Natural killer cell (primary cell): ENCODE data around the gene TMEM178A. TPM values are rescaled to one million over a fixed set of nuclear protein-coding genes. Genes with fewer than 3 reads are reported as not detected.

Source experiments
- ATAC-seq, 3 donors: fragments of 150-1000 bp in 2 of 3; fragments of 200-7000 bp in 1 of 3; cut with Tn5 transposase; 1 replicate in 1 of 3; 2 replicates in 2 of 3; pipeline ENCODE4 v1.10.0; 2021; ENCODE audit warnings: mild to moderate bottlenecking in 2 of 3, moderate library complexity in 2 of 3
- DNase-seq, 2 donors: peaks; one replicate each; pipeline versions ENCODE4 v3.0.0 to v3.0.0-alpha.2; 2013 to 2021; ENCODE audit warnings: mixed read lengths in 1 of 2
- H3K27ac ChIP-seq: one replicate; pipeline ENCODE4 v1.5.1; 2013; ENCODE audit warnings: mild to moderate bottlenecking, low read length
- H3K27me3 ChIP-seq: one replicate; pipeline ENCODE4 v1.6.1; 2013; ENCODE audit warnings: low read length; ENCODE audit not compliant: control insufficient read depth, insufficient read depth
- H3K36me3 ChIP-seq: one replicate; pipeline ENCODE4 v1.6.1; 2013; ENCODE audit warnings: low read length; ENCODE audit not compliant: control insufficient read depth, insufficient read depth
- H3K4me1 ChIP-seq: one replicate; pipeline ENCODE4 v1.6.1; 2013; ENCODE audit warnings: low read length; ENCODE audit not compliant: control insufficient read depth, insufficient read depth
- H3K4me3 ChIP-seq: one replicate; pipeline ENCODE4 v1.5.1; 2013; ENCODE audit warnings: low read length
- H3K9me3 ChIP-seq: one replicate; pipeline ENCODE4 v1.6.1; 2013; ENCODE audit warnings: low read length; ENCODE audit not compliant: control insufficient read depth, insufficient read depth
- H3K27ac Mint-ChIP-seq, 2 donors: one replicate each; pipeline ENCODE4 v1.8.0; 2022; ENCODE audit warnings: mild to moderate bottlenecking in 2 of 2, mixed read lengths in 2 of 2, moderate library complexity in 1 of 2
- H3K27me3 Mint-ChIP-seq, 2 donors: one replicate each; pipeline ENCODE4 v1.8.0; 2022; ENCODE audit warnings: low read depth in 2 of 2, mixed read lengths in 2 of 2
- H3K36me3 Mint-ChIP-seq: one replicate; pipeline ENCODE4 v1.8.0; 2022; ENCODE audit warnings: mixed read lengths
- H3K4me1 Mint-ChIP-seq, 2 donors: one replicate each; pipeline ENCODE4 v1.8.0; 2022; ENCODE audit warnings: mixed read lengths in 2 of 2
- H3K4me3 Mint-ChIP-seq: one replicate; pipeline ENCODE4 v1.8.0; 2022; ENCODE audit warnings: mild to moderate bottlenecking, moderate library complexity, mixed read lengths
- H3K9me3 Mint-ChIP-seq, 2 donors: one replicate each; pipeline ENCODE4 v1.8.0; 2022; ENCODE audit warnings: mixed read lengths in 2 of 2
- CTCF ChIP-seq: fragments of 200-600 bp; IDR thresholded peaks from one replicate; pipeline ENCODE4 v1.8.0; 2022; ENCODE audit warnings: antibody characterized with exemption
- WGBS: methylation state at CpG from one replicate; pipeline ENCODE4 v1.1.7; 2013; ENCODE audit warnings: missing lambda C conversion rate; ENCODE audit not compliant: insufficient coverage; 5-methylcytosine and 5-hydroxymethylcytosine counted together
- intact Hi-C: fragments of 100-400 bp; cut with micrococcal nuclease; formaldehyde crosslinking; loops from one replicate; pipeline ENCODE4 v1.14.2; 2022
- total RNA-seq, 4 donors: library from RNA; stranded (reverse); fragments of 120-200 nt in 1 of 4; gene quantifications; one replicate each; pipeline versions ENCODE4 v1.2.3 to v1.2.4, GENCODE V29; 2013 to 2022

The TMEM178A gene
- total RNA-seq, 3 donors from 2014 or later (not counting 1 experiment from before 2014, with no cell fraction given), result 0.21 TPM; not detected in 2

GRCh38 chr2:39703181-39703872 lies 37.6 kb downstream of the TMEM178A start:
- Mint-ChIP-seq H3K27me3 (peaks cover 8 to 13% of the 10 kb centered on the region in 2 donors), H3K4me1 (no peaks in the 10 kb centered on the region), H3K36me3 (peaks cover 20% of the 10 kb centered on the region), H3K9me3 (peaks cover 9 to 18% of the 10 kb centered on the region in 2 donors), H3K27ac (no peak overlapping the region), H3K4me3 (no peak overlapping the region)
- intact Hi-C loops, result no loop called here
- peaks cover 3% of the 10 kb centered on the region for H3K9me3 ChIP-seq
- H3K4me1 ChIP-seq, result no peaks in the 10 kb centered on the region
- no peaks in the 10 kb centered on the region for H3K27me3 ChIP-seq
- ATAC-seq (no peak), DNase-seq (no peak)
- H3K27ac ChIP-seq, result no peak overlapping the region
- no peaks in the 10 kb centered on the region for H3K36me3 ChIP-seq
- no CpG with 5 or more reads among the region's 3 CpGs for WGBS
- no peak for TF ChIP-seq CTCF
- H3K4me3 ChIP-seq, result no peak overlapping the region

GRCh38 chr2:39704540-39704939 lies 38.8 kb downstream of the TMEM178A start:
- H3K4me1 Mint-ChIP-seq, result no peaks in the 10 kb centered on the region
- H3K27me3 Mint-ChIP-seq, result peaks cover 5 to 13% of the 10 kb centered on the region in 2 donors
- no peak overlapping the region for H3K27ac ChIP-seq
- H3K4me1 ChIP-seq, result no peaks in the 10 kb centered on the region
- H3K27ac Mint-ChIP-seq, result no peak overlapping the region
- no peak overlapping the region for H3K4me3 Mint-ChIP-seq
- intact Hi-C loops, result no loop called here
- no peak overlapping the region for H3K4me3 ChIP-seq
- H3K9me3 ChIP-seq, result peaks cover 3% of the 10 kb centered on the region
- ATAC-seq, result no peak
- H3K9me3 Mint-ChIP-seq, result peaks cover 9 to 16% of the 10 kb centered on the region in 2 donors
- no peaks in the 10 kb centered on the region for H3K36me3 ChIP-seq
- H3K27me3 ChIP-seq, result no peaks in the 10 kb centered on the region
- H3K36me3 Mint-ChIP-seq, result peaks cover 20% of the 10 kb centered on the region
- no peak for DNase-seq
- 81% methylated on average over 2 of the region's 3 CpGs for WGBS
- no peak for TF ChIP-seq CTCF

- peaks cover 3% of the 10 kb centered on the region for H3K9me3 ChIP-seq
- 57% methylated on average over 4 of the region's 4 CpGs for WGBS
- H3K27ac ChIP-seq, result no peak overlapping the region
- H3K4me3 Mint-ChIP-seq, result no peak overlapping the region
- ATAC-seq (peak in 1 of 3 donors; percentile 40), DNase-seq (no peak)
- H3K4me1 Mint-ChIP-seq, result no peaks in the 10 kb centered on the region
- peaks cover 0 to 13% of the 10 kb centered on the region in 2 donors for H3K27me3 Mint-ChIP-seq
- H3K9me3 Mint-ChIP-seq, result peaks cover 3 to 12% of the 10 kb centered on the region in 2 donors
- no peak overlapping the region for H3K4me3 ChIP-seq
- no peak for TF ChIP-seq CTCF
- H3K36me3 Mint-ChIP-seq, result peaks cover 19% of the 10 kb centered on the region
- no peaks in the 10 kb centered on the region for H3K36me3 ChIP-seq
- no peaks in the 10 kb centered on the region for H3K27me3 ChIP-seq
- intact Hi-C loops, result no loop called here
- H3K27ac Mint-ChIP-seq, result no peak overlapping the region
- H3K4me1 ChIP-seq, result no peaks in the 10 kb centered on the region
Measured at GRCh38 chr2:39705638-39706037, 39.9 kb downstream of the TMEM178A start.

- H3K4me1 ChIP-seq, result no peaks in the 10 kb centered on the region
- H3K4me1 Mint-ChIP-seq, result no peaks in the 10 kb centered on the region
- H3K27me3 ChIP-seq, result no peaks in the 10 kb centered on the region
- DNase-seq (no peak), ATAC-seq (no peak)
- intact Hi-C loops, result no loop called here
- H3K36me3 Mint-ChIP-seq, result peaks cover 13% of the 10 kb centered on the region
- H3K36me3 ChIP-seq, result no peaks in the 10 kb centered on the region
- no peak overlapping the region for H3K4me3 ChIP-seq
- H3K27ac Mint-ChIP-seq, result no peak overlapping the region
- peaks cover 3% of the 10 kb centered on the region for H3K9me3 ChIP-seq
- WGBS, result no CpG with 5 or more reads among the region's 1 CpG
- peaks cover 0 to 8% of the 10 kb centered on the region in 2 donors for H3K27me3 Mint-ChIP-seq
- H3K4me3 Mint-ChIP-seq, result no peak overlapping the region
- H3K27ac ChIP-seq, result no peak overlapping the region
- peaks cover 2 to 8% of the 10 kb centered on the region in 2 donors for H3K9me3 Mint-ChIP-seq
- no peak for TF ChIP-seq CTCF
Measured at GRCh38 chr2:39706312-39706711, 40.6 kb downstream of the TMEM178A start.
